ENCODE data around the gene DES.

DNA sequence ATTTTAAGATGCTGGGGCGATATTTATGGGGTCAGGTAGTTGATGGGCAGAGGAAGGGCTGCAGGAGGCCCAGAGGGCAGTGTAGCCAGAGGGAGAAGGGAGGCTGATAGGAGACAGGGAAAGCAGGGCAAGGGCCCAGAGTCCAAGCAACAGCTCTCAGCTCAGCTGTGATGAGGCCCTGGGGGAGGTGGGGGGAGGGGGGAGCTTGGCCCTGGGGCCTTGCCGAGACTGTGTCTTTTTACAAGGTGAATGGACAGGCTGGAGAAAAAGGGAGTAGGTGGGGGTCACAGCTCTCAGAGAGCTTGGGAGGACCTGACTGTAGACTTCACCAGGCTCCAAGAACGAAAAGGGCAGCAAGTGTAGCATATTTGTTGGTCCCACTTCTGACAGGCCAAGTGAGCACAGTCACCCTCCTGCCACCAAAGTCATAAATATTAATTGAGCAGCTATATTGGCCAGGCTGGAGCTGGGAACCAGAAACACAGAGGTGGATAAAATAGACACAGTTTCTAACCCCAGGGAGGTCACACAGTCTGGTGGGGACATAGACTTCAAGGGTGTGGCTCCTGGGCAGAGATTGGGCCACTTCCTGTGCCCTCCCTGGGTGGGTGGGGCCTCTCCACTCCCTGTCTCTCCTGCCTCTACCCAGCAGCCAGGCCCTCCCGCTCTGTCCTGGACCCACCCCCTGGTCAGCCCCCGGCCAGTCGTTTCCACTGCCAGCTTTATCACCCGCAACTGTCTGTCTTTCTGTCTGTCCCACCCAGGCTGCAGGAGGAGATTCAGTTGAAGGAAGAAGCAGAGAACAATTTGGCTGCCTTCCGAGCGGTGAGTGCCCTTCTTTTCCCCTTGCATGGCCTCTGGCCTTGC is 1.4 kb downstream of the DES start:
- TF ChIP-seq GATA2 (IDR thresholded peaks at IDR 0.05; ENCODE audit: low read depth, low read length) (no peak), GATA3 (IDR thresholded peaks at IDR 0.05; ENCODE audit: low read depth, low read length) (no peak)

Measured in SH-SY5Y (cell line).